Measurements from ENCODE around the gene KLF2. TPM values are rescaled to one million over a fixed set of nuclear protein-coding genes. Genes with fewer than 3 reads are reported as not detected.

Gene KLF2
- total RNA-seq, 1 experiment from 2014 or later = 0.77 TPM

- H3K36me3 ChIP-seq (ENCODE audit: control insufficient read depth, insufficient read depth, low read length) = no peaks in the 10 kb centered on the region
- H3K4me3 ChIP-seq (ENCODE audit: low read depth, low read length) = no peak overlapping the region
- DNase-seq = no peak
- CTCF ChIA-PET = interaction anchor here (1.0 kb wide), 1 partner anchor 83 kb away, joined by 3 read pairs; no protein-coding TSS in a partner anchor
- no TSS peak for BruUV-seq (replicated peaks)
- no peaks in the 10 kb centered on the region for H3K9me3 ChIP-seq
- no peaks in the 10 kb centered on the region for H3K4me1 ChIP-seq
- no peaks in the 10 kb centered on the region for H3K27me3 Mint-ChIP-seq (ENCODE audit: insufficient read depth, unreplicated experiment)
- H3K27ac Mint-ChIP-seq (ENCODE audit: unreplicated experiment) = no peak overlapping the region
- H3K4me1 Mint-ChIP-seq (ENCODE audit: low read depth, unreplicated experiment) = no peaks in the 10 kb centered on the region
- no peaks in the 10 kb centered on the region for H3K36me3 Mint-ChIP-seq (ENCODE audit: insufficient read depth, unreplicated experiment)
- H3K27me3 ChIP-seq (replicated peaks; ENCODE audit: control insufficient read depth, insufficient read depth, low read length) = no peaks in the 10 kb centered on the region
- TF ChIP-seq CTCF (IDR thresholded peaks at IDR 0.05; ENCODE audit: insufficient read depth in 1 of 2, low read depth in 1 of 2, low read length in 1 of 2, severe bottlenecking in 1 of 2, unreplicated experiment in 1 of 2) = no peak
- intact Hi-C loops (cut with micrococcal nuclease; ENCODE audit: unreplicated experiment) = no loop called here
- POLR2A ChIA-PET = interaction anchor here (0.5 to 0.6 kb wide), 2 partner anchors 68 to 141 kb away, joined by 4 read pairs; no protein-coding TSS in a partner anchor
- H3K4me3 Mint-ChIP-seq (ENCODE audit: unreplicated experiment) = no peak overlapping the region
- H3K9me3 Mint-ChIP-seq (ENCODE audit: unreplicated experiment) = no peaks in the 10 kb centered on the region
Measured at GRCh38 chr19:16330806-16331690, 6.4 kb downstream of the KLF2 start.

GRCh38 chr19:16333001-16333586, 8.5 kb downstream of the KLF2 start:
- Mint-ChIP-seq H3K36me3 (ENCODE audit: insufficient read depth, unreplicated experiment) (no peaks in the 10 kb centered on the region), H3K4me3 (ENCODE audit: unreplicated experiment) (no peak overlapping the region), H3K4me1 (ENCODE audit: low read depth, unreplicated experiment) (no peaks in the 10 kb centered on the region), H3K27me3 (ENCODE audit: insufficient read depth, unreplicated experiment) (no peaks in the 10 kb centered on the region), H3K9me3 (ENCODE audit: unreplicated experiment) (no peaks in the 10 kb centered on the region), H3K27ac (ENCODE audit: unreplicated experiment) (no peak overlapping the region)
- intact Hi-C loops (cut with micrococcal nuclease; ENCODE audit: unreplicated experiment) = no loop called here
- H3K4me1 ChIP-seq = no peaks in the 10 kb centered on the region
- TF ChIP-seq CTCF (IDR thresholded peaks at IDR 0.05; ENCODE audit: insufficient read depth in 1 of 2, low read depth in 1 of 2, low read length in 1 of 2, severe bottlenecking in 1 of 2, unreplicated experiment in 1 of 2) = no peak
- no peak for DNase-seq
- ChIA-PET CTCF (no interaction called here), POLR2A (no interaction called here)
- BruUV-seq (replicated peaks) = no TSS peak
- no peak overlapping the region for H3K4me3 ChIP-seq (ENCODE audit: low read depth, low read length)
- H3K9me3 ChIP-seq = no peaks in the 10 kb centered on the region
- no peaks in the 10 kb centered on the region for H3K27me3 ChIP-seq (replicated peaks; ENCODE audit: control insufficient read depth, insufficient read depth, low read length)
- H3K36me3 ChIP-seq (ENCODE audit: control insufficient read depth, insufficient read depth, low read length) = no peaks in the 10 kb centered on the region

- no peak for TF ChIP-seq CTCF (IDR thresholded peaks at IDR 0.05; ENCODE audit: insufficient read depth in 1 of 2, low read depth in 1 of 2, low read length in 1 of 2, severe bottlenecking in 1 of 2, unreplicated experiment in 1 of 2)
- Mint-ChIP-seq H3K36me3 (ENCODE audit: insufficient read depth, unreplicated experiment) (no peaks in the 10 kb centered on the region), H3K9me3 (ENCODE audit: unreplicated experiment) (no peaks in the 10 kb centered on the region), H3K4me3 (ENCODE audit: unreplicated experiment) (no peak overlapping the region), H3K27ac (ENCODE audit: unreplicated experiment) (no peak overlapping the region), H3K27me3 (ENCODE audit: insufficient read depth, unreplicated experiment) (no peaks in the 10 kb centered on the region), H3K4me1 (ENCODE audit: low read depth, unreplicated experiment) (no peaks in the 10 kb centered on the region)
- no TSS peak for BruUV-seq (replicated peaks)
- Histone ChIP-seq H3K9me3 (no peaks in the 10 kb centered on the region), H3K4me3 (ENCODE audit: low read depth, low read length) (no peak overlapping the region), H3K36me3 (ENCODE audit: control insufficient read depth, insufficient read depth, low read length) (no peaks in the 10 kb centered on the region), H3K27me3 (replicated peaks; ENCODE audit: control insufficient read depth, insufficient read depth, low read length) (no peaks in the 10 kb centered on the region), H3K4me1 (no peaks in the 10 kb centered on the region)
- DNase-seq = no peak
- intact Hi-C loops (cut with micrococcal nuclease; ENCODE audit: unreplicated experiment) = no loop called here
- CTCF ChIA-PET = no interaction called here
- POLR2A ChIA-PET = no interaction called here
Measured at GRCh38 chr19:16334411-16334810, 9.8 kb downstream of the KLF2 start.
